CD4-positive, alpha-beta T cell treated with Interleukin-15 for 4 hours (primary cell): ENCODE measurements around the gene FGGY.
"Not testable (repeated sequence)": the region's sequence is repeated elsewhere in the genome, so short reads cannot be mapped to it uniquely, and the experiment has no call there.

ENCODE experiments used
- DNase-seq: peaks from one replicate; pipeline ENCODE4 v3.0.0-alpha.2; 2020; ENCODE audit warnings: low spot score

The FGGY gene

GRCh38 chr1:59443310-59443709 lies 146.4 kb downstream of the FGGY start:
- no peak for DNase-seq

DNA sequence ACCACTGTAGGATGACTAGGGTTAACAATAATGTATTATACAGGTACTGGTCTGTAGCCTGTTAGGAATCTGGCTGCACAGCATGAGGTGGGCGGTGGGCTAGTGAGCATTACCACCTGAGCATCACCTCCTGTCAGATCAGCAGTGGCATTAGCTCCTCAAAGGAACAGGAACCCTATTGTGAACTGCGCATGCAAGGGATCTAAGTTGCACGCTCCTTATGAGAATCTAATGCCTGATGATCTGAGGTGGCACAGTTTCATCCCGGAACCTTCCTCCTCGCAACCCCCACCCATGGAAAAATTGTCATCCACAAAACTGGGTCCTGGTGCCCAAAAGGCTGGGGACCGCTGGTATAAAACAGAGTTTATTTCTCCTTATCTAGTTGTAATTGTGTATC lies 147.6 kb downstream of the FGGY start:
- no peak for DNase-seq

DNA sequence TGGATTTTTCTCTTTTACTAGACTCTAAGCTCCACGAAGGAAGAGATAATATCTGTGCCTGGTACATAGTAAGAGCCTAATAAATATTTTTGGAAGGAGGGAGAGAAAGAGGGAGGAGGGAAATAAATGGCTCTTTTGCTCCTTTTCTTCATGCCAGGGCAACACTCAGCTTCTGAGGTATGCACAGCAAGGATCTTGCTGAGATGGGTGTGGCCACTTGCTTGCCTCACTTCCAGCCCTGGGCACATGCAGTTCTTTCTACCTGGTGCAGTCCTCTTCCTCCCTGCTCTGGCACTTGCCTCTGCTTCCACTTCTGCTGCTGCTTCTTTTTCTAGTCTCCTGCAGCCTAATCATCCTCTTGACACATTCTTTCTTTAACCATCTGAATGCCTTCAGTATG lies 148.1 kb downstream of the FGGY start:
- no peak for DNase-seq

DNA sequence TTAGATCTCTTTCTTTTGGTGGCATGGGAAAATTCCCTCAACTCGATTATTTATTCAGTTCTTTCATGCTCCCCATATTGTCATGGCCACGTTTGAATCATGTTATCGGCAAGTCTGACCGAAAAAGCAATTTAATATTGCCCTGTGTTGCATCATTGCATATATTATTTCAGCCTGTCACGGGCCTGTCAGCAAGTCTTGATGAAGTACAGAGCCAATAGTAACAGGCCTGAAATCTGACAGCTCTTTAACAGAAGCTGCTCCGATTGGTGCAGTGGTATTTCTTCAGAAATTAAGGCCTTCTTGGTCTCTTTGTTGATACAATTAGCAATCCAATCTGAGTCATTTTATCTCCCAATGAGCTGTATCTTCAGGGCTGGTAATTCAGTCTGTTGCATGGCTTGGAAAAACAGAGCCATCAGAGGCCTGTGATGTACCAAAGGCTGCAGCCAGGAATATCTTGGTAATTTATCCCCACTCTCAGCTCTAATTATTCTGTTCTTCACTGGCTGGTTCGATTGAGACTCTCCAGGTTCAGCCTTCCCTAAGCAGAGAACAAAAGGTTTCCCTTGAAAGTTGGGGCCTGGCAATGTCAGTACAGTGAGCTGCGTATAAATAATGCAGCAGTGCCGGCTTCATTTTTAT lies 149.5 kb downstream of the FGGY start:
- no peak for DNase-seq

GRCh38 chr1:59452026-59452425 lies 155.1 kb downstream of the FGGY start:
- DNase-seq, result no peak

DNA sequence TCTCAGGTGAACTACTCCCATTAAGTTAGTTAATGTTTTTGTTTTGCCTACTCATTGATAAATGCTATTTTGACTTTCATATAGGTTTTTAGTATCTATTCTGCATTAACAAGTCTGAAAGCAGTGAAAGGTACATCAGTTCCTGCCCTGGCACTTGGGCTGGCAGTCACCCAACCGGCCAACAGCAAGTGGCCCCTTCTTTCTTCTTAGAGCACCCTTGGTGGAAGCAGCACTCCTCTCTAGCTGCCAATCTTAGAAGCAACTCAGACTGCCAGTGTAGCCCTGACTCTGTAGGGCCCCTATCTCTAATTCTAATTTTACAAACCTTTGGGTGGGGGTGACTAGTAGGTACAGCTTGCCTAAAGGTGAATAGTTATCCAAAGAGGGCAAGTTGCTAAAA lies 155.7 kb downstream of the FGGY start:
- no peak for DNase-seq

GRCh38 chr1:59453297-59453968 lies 156.5 kb downstream of the FGGY start:
- no peak for DNase-seq

DNA sequence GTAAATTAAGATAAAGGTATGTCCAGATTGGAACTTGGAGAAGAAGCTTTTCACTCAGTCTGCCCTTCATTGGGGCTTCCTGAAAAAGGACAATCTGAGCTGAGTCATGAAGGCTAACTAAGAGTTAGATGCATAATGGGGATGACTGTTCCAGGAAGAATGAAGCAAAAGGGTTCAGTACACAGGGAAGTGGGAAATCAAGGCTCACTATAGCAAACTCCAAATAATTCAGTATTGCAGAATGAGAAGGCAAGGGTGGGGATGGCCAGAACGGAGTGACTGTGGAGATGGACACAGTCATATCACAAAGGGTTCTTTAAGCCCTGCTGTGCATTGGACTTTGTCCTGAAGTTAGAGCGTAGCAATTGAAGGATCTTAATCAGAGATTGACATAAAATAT lies 158.3 kb downstream of the FGGY start:
- DNase-seq, result no peak

DNA sequence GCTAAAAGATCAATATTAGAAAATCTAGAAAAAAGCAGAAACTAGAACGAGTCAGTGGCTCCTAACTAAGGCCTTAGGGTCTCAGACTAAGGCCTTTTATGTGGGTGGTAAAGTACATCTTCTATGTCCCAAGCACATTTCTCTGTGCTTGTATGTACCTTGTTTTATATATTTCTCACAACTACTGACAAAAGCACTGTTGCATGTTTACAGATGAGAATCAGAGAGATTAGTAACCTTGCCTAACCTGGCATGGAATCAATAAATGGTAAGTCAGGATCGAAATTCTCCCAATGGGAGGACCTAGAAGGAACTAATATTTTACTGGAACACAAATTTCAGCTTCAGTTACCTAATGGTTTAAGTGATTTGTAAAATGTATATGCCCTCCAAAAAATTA lies 160.9 kb downstream of the FGGY start:
- no peak for DNase-seq

DNA sequence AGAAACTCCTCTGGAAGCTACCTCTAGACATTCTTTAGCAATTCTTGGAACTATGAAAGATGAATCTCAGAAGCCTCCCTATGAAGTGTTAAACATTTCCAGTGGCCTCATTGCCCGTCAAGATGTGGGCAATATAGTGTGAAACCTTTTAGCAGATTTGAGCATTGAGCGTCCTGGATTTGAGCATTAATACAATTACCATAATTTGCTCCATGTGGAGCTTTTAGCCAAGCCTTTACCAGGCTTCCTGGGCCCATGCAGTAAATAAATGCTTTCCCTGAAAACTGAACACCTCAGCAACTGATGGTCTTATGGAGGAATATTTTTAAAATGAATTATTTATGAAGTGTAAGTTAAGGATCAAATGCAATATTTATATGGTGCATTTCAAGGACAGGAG lies 162.0 kb downstream of the FGGY start:
- no peak for DNase-seq

GRCh38 chr1:59462942-59463341 lies 166.0 kb downstream of the FGGY start:
- not testable (repeated sequence) for DNase-seq

- DNase-seq, result not testable (repeated sequence)
Measured at GRCh38 chr1:59465478-59465877, 168.6 kb downstream of the FGGY start.

DNA sequence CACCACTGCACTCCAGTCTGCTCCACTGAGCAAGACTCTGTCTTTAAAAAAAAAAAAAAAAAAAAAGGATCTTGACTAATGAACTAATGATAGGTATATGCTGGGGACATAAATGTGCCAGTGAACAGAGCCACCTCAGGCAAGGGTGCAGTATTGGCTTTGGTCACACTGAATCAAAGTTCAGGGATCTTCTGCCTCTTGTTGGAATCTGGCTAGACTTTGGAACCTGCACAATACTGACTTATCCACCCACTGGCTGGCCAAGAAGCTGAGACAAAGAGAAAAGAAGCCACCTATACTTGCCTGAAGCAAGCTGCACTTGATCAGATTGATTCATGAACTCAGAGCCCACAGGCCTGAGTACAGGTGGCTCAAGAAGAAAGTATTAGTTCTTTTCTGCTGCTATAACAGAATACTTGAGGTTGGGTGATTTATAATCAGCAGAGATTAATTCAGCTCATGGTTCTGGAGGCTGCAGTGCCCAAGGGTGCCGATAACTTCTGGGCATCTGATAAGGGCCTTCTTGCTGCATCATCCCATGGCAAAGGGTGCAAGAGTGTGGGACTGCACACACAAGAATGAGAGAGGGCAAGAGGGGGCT lies 172.0 kb downstream of the FGGY start:
- no peak for DNase-seq

GRCh38 chr1:59471991-59472570 lies 175.2 kb downstream of the FGGY start:
- not testable (repeated sequence) for DNase-seq

GRCh38 chr1:59473831-59474230 lies 176.9 kb downstream of the FGGY start:
- no peak for DNase-seq

- DNase-seq, result no peak
Measured at GRCh38 chr1:59474496-59474895, 177.6 kb downstream of the FGGY start.

DNA sequence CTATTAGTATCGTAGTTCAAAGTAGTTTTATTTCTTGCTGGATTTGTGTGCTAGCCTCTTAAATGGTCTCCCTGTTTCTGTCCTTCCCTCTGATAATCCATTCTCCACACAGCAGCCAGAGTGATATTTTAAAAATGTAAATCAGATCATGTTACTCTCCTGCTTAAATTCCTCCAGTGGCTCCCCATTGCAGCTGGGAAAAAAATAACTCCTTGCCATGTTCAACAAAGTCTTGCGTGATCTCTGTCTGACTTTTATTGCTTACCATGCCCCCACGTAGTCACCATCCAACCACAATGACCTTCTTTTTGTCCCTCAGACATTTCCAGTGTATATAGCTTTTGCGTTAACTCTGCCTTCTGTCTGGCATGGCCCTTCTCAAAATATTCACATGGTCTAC lies 178.8 kb downstream of the FGGY start:
- no peak for DNase-seq

DNA sequence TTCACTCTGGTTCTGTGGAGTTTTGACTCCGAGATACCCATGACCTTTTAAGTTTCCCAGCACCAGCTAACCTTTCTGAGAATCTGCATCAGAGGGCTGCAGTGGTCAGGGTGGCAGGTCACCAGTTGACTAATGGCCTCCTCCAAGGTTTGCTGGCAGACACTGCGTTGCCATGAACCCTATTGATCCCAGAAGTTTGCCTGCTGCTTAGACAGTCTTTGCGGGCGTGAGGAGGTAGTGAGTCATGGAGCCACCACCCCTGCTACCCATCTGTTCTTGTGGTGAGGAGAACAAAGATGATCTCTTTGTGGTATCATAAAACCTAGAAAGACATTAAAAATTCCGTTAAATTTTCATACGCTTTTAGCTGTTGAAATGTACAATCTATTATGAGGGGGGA lies 180.4 kb downstream of the FGGY start:
- DNase-seq, result peak; percentile 3

GRCh38 chr1:59477867-59478266 lies 181.0 kb downstream of the FGGY start:
- no peak for DNase-seq

DNA sequence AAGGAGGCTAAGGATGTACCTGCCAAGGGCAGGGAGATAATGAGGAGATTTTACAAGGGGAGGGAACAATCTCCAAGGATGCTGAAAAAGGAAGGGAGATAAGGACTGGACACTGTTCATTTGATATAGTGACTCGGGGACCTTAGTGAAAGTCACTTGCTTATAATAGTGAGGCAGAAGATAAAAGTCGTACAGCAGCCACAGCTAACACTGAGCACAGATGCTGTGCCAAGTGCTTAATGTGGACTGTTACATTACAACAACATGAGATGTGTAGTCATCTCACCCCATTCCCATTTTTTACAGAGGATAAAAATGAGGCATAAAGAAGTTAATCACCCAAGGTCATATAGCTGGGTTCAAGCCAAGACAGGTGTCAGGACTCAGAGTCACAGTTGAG lies 181.9 kb downstream of the FGGY start:
- no peak for DNase-seq

GRCh38 chr1:59480188-59480888 lies 183.4 kb downstream of the FGGY start:
- DNase-seq, result no peak

GRCh38 chr1:59481881-59482505 lies 185.1 kb downstream of the FGGY start:
- DNase-seq, result no peak
